HEK293T (cell line): ENCODE data around the gene AAK1.

Experiments
- CTCF ChIA-PET: fragments of 350-600 bp; formaldehyde crosslinking; extraction: SDS; loops from one replicate; lab custom pipeline; 2021; ENCODE audit warnings: antibody characterized with exemption, inconsistent platforms; lab: Yijun Ruan, JAX
- POLR2A ChIA-PET: fragments of 350-600 bp; formaldehyde crosslinking; extraction: SDS; loops from one replicate; lab custom pipeline; 2020; ENCODE audit warnings: antibody characterized with exemption, inconsistent platforms; lab: Yijun Ruan, JAX
- DNase-seq: peaks from one replicate; pipeline ENCODE4 v3.0.0; 2012; ENCODE audit warnings: mixed read lengths; ENCODE audit errors: extremely low spot score
- ARNT ChIP-seq: fragments of 450-650 bp; IDR thresholded peaks from 2 replicates; pipeline ENCODE4 v1.6.1; 2017; ENCODE audit warnings: mild to moderate bottlenecking
- BHLHE40 ChIP-seq: fragments of 450-650 bp; IDR thresholded peaks from 2 replicates; pipeline ENCODE4 v1.6.1; 2016; ENCODE audit warnings: mild to moderate bottlenecking, moderate library complexity, borderline replicate concordance
- CTBP1 ChIP-seq: fragments of 450-650 bp; IDR thresholded peaks from 2 replicates; pipeline ENCODE4 v1.6.1; 2016; ENCODE audit warnings: borderline replicate concordance
- ELF4 ChIP-seq: fragments of 450-650 bp; IDR thresholded peaks from 2 replicates; pipeline ENCODE4 v1.6.1; 2017; ENCODE audit warnings: antibody characterized with exemption
- FOXA1 ChIP-seq: fragments of 450-650 bp; IDR thresholded peaks from 2 replicates; pipeline ENCODE4 v1.6.1; 2016; ENCODE audit warnings: mild to moderate bottlenecking
- FOXK2 ChIP-seq: fragments of 450-650 bp; IDR thresholded peaks from 2 replicates; pipeline ENCODE4 v1.6.1; 2016; ENCODE audit warnings: mild to moderate bottlenecking
- FOXM1 ChIP-seq: fragments of 450-650 bp; IDR thresholded peaks from 2 replicates; pipeline ENCODE4 v1.6.1; 2017; ENCODE audit warnings: mild to moderate bottlenecking, borderline replicate concordance
- HDGF ChIP-seq: fragments of 450-650 bp; IDR thresholded peaks from 2 replicates; pipeline ENCODE4 v1.6.1; 2017; ENCODE audit warnings: antibody characterized with exemption, borderline replicate concordance
- L3MBTL2 ChIP-seq: fragments of 450-650 bp; conservative IDR thresholded peaks from 2 replicates; pipeline ENCODE4 v1.6.1; 2016; ENCODE audit warnings: mild to moderate bottlenecking
- LEF1 ChIP-seq: fragments of 450-650 bp; IDR thresholded peaks from 2 replicates; pipeline ENCODE4 v1.6.1; 2017; ENCODE audit warnings: mild to moderate bottlenecking, borderline replicate concordance
- NFRKB ChIP-seq: fragments of 450-650 bp; IDR thresholded peaks from 2 replicates; pipeline ENCODE4 v1.6.1; 2016; ENCODE audit warnings: mild to moderate bottlenecking, moderate library complexity
- PKNOX1 ChIP-seq: fragments of 450-650 bp; IDR thresholded peaks from 2 replicates; pipeline ENCODE4 v1.6.1; 2016
- SP1 ChIP-seq: fragments of 450-650 bp; IDR thresholded peaks from 2 replicates; pipeline ENCODE4 v1.6.1; 2017
- SUZ12 ChIP-seq: fragments of 450-650 bp; IDR thresholded peaks from 2 replicates; pipeline ENCODE4 v1.6.1; 2016; ENCODE audit warnings: mild to moderate bottlenecking
- TARDBP ChIP-seq: fragments of 450-650 bp; IDR thresholded peaks from 2 replicates; pipeline ENCODE4 v1.6.1; 2016
- ZNF384 ChIP-seq: fragments of 450-650 bp; IDR thresholded peaks from 2 replicates; pipeline ENCODE4 v1.6.1; 2016

The AAK1 gene

GRCh38 chr2:69634196-69634821 lies 9.2 kb downstream of the AAK1 start:
- POLR2A ChIA-PET: interaction anchor here (0.8 kb wide), 1 partner anchor 9 kb away, joined by 4 read pairs; the partner anchor contains the start of gene AAK1
- CTCF ChIA-PET: no interaction called here
- DNase-seq: no peak
- no peak for TF ChIP-seq FOXM1
- no peak for TF ChIP-seq TARDBP
- TF ChIP-seq ELF4: no peak
- TF ChIP-seq FOXK2: no peak
- no peak for TF ChIP-seq FOXA1
- no peak for TF ChIP-seq PKNOX1
- no peak for TF ChIP-seq BHLHE40
- TF ChIP-seq LEF1: no peak
- TF ChIP-seq L3MBTL2: no peak
- no peak for TF ChIP-seq NFRKB

GRCh38 chr2:69631402-69631801 lies 12.1 kb downstream of the AAK1 start:
- DNase-seq: no peak
- no peak for TF ChIP-seq NFRKB
- TF ChIP-seq FOXM1: no peak
- TF ChIP-seq SUZ12: no peak
- no peak for TF ChIP-seq L3MBTL2
- TF ChIP-seq FOXA1: no peak
- no peak for TF ChIP-seq ZNF384
- no peak for TF ChIP-seq LEF1
- TF ChIP-seq ELF4: no peak
- no peak for TF ChIP-seq SP1
- no peak for TF ChIP-seq PKNOX1
- no peak for TF ChIP-seq CTBP1
- no peak for TF ChIP-seq TARDBP
- no peak for TF ChIP-seq BHLHE40
- TF ChIP-seq ARNT: no peak
- TF ChIP-seq FOXK2: no peak
- CTCF ChIA-PET: no interaction called here
- POLR2A ChIA-PET: interaction anchor here (0.9 to 1.2 kb wide), 2 partner anchors 9 to 12 kb away, joined by 3 to 4 read pairs; partner anchors contain the start of gene AAK1

GRCh38 chr2:69629921-69630608 lies 13.5 kb downstream of the AAK1 start:
- CTCF ChIA-PET: no interaction called here
- POLR2A ChIA-PET: no interaction called here
- TF ChIP-seq LEF1 (no peak), BHLHE40 (no peak), SUZ12 (no peak), FOXM1 (no peak), FOXK2 (no peak), NFRKB (no peak), ELF4 (no peak), TARDBP (no peak), CTBP1 (no peak), HDGF (no peak), FOXA1 (no peak), SP1 (no peak), ZNF384 (no peak), ARNT (no peak), PKNOX1 (no peak), L3MBTL2 (no peak)
- no peak for DNase-seq

- no peak for DNase-seq
- TF ChIP-seq ZNF384: no peak
- no peak for TF ChIP-seq LEF1
- no peak for TF ChIP-seq FOXK2
- TF ChIP-seq NFRKB: no peak
- TF ChIP-seq SUZ12: no peak
- TF ChIP-seq SP1: no peak
- TF ChIP-seq ARNT: no peak
- TF ChIP-seq FOXM1: no peak
- no peak for TF ChIP-seq ELF4
- no peak for TF ChIP-seq L3MBTL2
- no peak for TF ChIP-seq BHLHE40
- ChIA-PET POLR2A (no interaction called here), CTCF (no interaction called here)
Measured at GRCh38 chr2:69628325-69629021, 15.1 kb downstream of the AAK1 start.

- ChIA-PET POLR2A (no interaction called here), CTCF (no interaction called here)
- no peak for TF ChIP-seq CTBP1
- DNase-seq: no peak
Measured at GRCh38 chr2:69625078-69625795, 18.3 kb downstream of the AAK1 start.
